Ishikawa (cell line): ENCODE results near the gene CDC42BPG.

Experiments used
- CEBPB ChIP-seq: IDR thresholded peaks from 2 replicates; pipeline ENCODE4 v1.6.1; 2012
- CREB1 ChIP-seq: IDR thresholded peaks from 2 replicates; pipeline ENCODE4 v1.6.1; 2012; ENCODE audit warnings: low read depth
- EGR1 ChIP-seq: IDR thresholded peaks from 2 replicates; pipeline ENCODE4 v1.6.1; 2012
- EP300 ChIP-seq: IDR thresholded peaks from 2 replicates; pipeline ENCODE4 v1.6.1; 2012; ENCODE audit warnings: borderline replicate concordance
- FOXM1 ChIP-seq: IDR thresholded peaks from 2 replicates; pipeline ENCODE4 v1.6.1; 2012; ENCODE audit warnings: low read depth, borderline replicate concordance
- MAX ChIP-seq: IDR thresholded peaks from 2 replicates; pipeline ENCODE4 v1.6.1; 2012
- NFIC ChIP-seq: IDR thresholded peaks from 2 replicates; pipeline ENCODE4 v1.6.1; 2012
- RAD21 ChIP-seq: IDR thresholded peaks from 2 replicates; pipeline ENCODE4 v1.6.1; 2012; ENCODE audit warnings: low read depth
- REST ChIP-seq: IDR thresholded peaks from 2 replicates; pipeline ENCODE4 v1.6.1; 2012; ENCODE audit warnings: low read depth, mild to moderate bottlenecking
- TAF1 ChIP-seq: IDR thresholded peaks from 2 replicates; pipeline ENCODE4 v1.6.1; 2012; ENCODE audit warnings: low read depth, mild to moderate bottlenecking
- TCF12 ChIP-seq: IDR thresholded peaks from 2 replicates; pipeline ENCODE4 v1.6.1; 2012; ENCODE audit warnings: low read depth
- TEAD4 ChIP-seq: IDR thresholded peaks from 2 replicates; pipeline ENCODE4 v1.6.1; 2012
- USF1 ChIP-seq: IDR thresholded peaks from 2 replicates; pipeline ENCODE4 v1.6.1; 2012
- YY1 ChIP-seq: IDR thresholded peaks from 2 replicates; pipeline ENCODE4 v1.6.1; 2012; ENCODE audit warnings: low read depth
- ZBTB7A ChIP-seq: IDR thresholded peaks from 2 replicates; pipeline ENCODE4 v1.6.1; 2012; ENCODE audit warnings: low read depth

CDC42BPG gene

GRCh38 chr11:64831411-64831891 is 13.0 kb downstream of the CDC42BPG start:
- no peak for TF ChIP-seq TAF1
- TF ChIP-seq TCF12: no peak
- no peak for TF ChIP-seq EP300
- no peak for TF ChIP-seq FOXM1
- TF ChIP-seq RAD21: no peak
- TF ChIP-seq CREB1: no peak
- TF ChIP-seq USF1: no peak
- no peak for TF ChIP-seq REST
- TF ChIP-seq ZBTB7A: no peak
- no peak for TF ChIP-seq YY1
- TF ChIP-seq MAX: no peak
- no peak for TF ChIP-seq TEAD4

- no peak for TF ChIP-seq CREB1
- TF ChIP-seq EP300: no peak
- no peak for TF ChIP-seq EGR1
- TF ChIP-seq CEBPB: no peak
- TF ChIP-seq NFIC: no peak
- TF ChIP-seq USF1: no peak
- TF ChIP-seq MAX: no peak
- no peak for TF ChIP-seq TAF1
- TF ChIP-seq ZBTB7A: no peak
- no peak for TF ChIP-seq TEAD4
- no peak for TF ChIP-seq TCF12
- TF ChIP-seq FOXM1: no peak
- TF ChIP-seq REST: no peak
- TF ChIP-seq YY1: no peak
Measured at GRCh38 chr11:64829536-64830251, 14.8 kb downstream of the CDC42BPG start.

- no peak for TF ChIP-seq EP300
Measured at GRCh38 chr11:64827451-64827839, 17.0 kb downstream of the CDC42BPG start.

- no peak for TF ChIP-seq CEBPB
- no peak for TF ChIP-seq YY1
- no peak for TF ChIP-seq RAD21
- no peak for TF ChIP-seq NFIC
- TF ChIP-seq EP300: no peak
- no peak for TF ChIP-seq REST
- no peak for TF ChIP-seq CREB1
Measured at GRCh38 chr11:64826578-64827450, 17.6 kb downstream of the CDC42BPG start.
